C4-2B (cell line): ENCODE measurements around the gene ACADSB.

Experiments used
- ZFX ChIP-seq: fragments of 450-650 bp; IDR thresholded peaks from 2 replicates; pipeline ENCODE4 v1.6.1; 2017
- TF ChIP-seq, protein P1 (sequence below): fragments of 450-650 bp; conservative IDR thresholded peaks from 2 replicates; pipeline ENCODE4 v1.5.1; 2017; ENCODE audit warnings: mild to moderate bottlenecking

GRCh38 chr10:122968698-122969097 lies 40.1 kb upstream of the ACADSB start:
- TF ChIP-seq, protein P1, sequence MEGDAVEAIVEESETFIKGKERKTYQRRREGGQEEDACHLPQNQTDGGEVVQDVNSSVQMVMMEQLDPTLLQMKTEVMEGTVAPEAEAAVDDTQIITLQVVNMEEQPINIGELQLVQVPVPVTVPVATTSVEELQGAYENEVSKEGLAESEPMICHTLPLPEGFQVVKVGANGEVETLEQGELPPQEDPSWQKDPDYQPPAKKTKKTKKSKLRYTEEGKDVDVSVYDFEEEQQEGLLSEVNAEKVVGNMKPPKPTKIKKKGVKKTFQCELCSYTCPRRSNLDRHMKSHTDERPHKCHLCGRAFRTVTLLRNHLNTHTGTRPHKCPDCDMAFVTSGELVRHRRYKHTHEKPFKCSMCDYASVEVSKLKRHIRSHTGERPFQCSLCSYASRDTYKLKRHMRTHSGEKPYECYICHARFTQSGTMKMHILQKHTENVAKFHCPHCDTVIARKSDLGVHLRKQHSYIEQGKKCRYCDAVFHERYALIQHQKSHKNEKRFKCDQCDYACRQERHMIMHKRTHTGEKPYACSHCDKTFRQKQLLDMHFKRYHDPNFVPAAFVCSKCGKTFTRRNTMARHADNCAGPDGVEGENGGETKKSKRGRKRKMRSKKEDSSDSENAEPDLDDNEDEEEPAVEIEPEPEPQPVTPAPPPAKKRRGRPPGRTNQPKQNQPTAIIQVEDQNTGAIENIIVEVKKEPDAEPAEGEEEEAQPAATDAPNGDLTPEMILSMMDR: no peak
- no peak for TF ChIP-seq ZFX
